K562 (cell line): ENCODE data around the gene COX4I2. TPM values are rescaled to one million over a fixed set of nuclear protein-coding genes. Genes with fewer than 3 reads are reported as not detected.
A peak's percentile ranks its signal among the peaks of the same experiment; 100 is the strongest.

ENCODE experiments used
- CBX1 ChIP-seq: sonication (generic); IDR thresholded peaks from 2 replicates; pipeline ENCODE4 v1.6.1; 2016; ENCODE audit warnings: antibody characterized with exemption, low read depth, mild to moderate bottlenecking
- DACH1 ChIP-seq: fragments of 450-650 bp; IDR thresholded peaks from 2 replicates; pipeline ENCODE4 v1.6.1; 2018; ENCODE audit not compliant: partially characterized antibody
- GTF2E2 ChIP-seq: fragments of 200-800 bp; sonication (Bioruptor generic); IDR thresholded peaks from 2 replicates; pipeline ENCODE4 v1.6.1; 2016; ENCODE audit warnings: missing genetic modification characterization, missing compliant biosample characterization
- MTF1 ChIP-seq: fragments of 250-450 bp; sonication (Bioruptor Pico); IDR thresholded peaks from 2 replicates; pipeline ENCODE4 v1.9.0; 2021; ENCODE audit warnings: moderate library complexity, mild to moderate bottlenecking, inconsistent platforms, borderline replicate concordance
- NR2C2 ChIP-seq, 2 experiments: fragments of 200-800 bp in 1 of 2; sonication (Bioruptor generic) in 1 of 2; sonication (generic) in 1 of 2; formaldehyde crosslinking in 1 of 2; IDR thresholded peaks; 2 replicates each; pipeline versions ENCODE4 v1.6.1 to v1.8.0; 2016 to 2022; ENCODE audit warnings: mild to moderate bottlenecking in 1 of 2, missing compliant biosample characterization in 1 of 2, missing genetic modification characterization in 1 of 2, missing genetic modification reagents in 1 of 2
- PTBP1 ChIP-seq: fragments of 200-400 bp; formaldehyde crosslinking; IDR thresholded peaks from 2 replicates; pipeline ENCODE4 v1.6.1; 2017; ENCODE audit warnings: low read depth, low read length
- RCOR1 ChIP-seq, 2 experiments: IDR thresholded peaks; 2 replicates each; pipeline ENCODE4 v1.6.1; 2012; ENCODE audit warnings: low read depth in 2 of 2, low read length in 2 of 2, borderline replicate concordance in 1 of 2, improper control_type of control experiment in 1 of 2
- RHOXF2B ChIP-seq: fragments of 250-450 bp; sonication (Bioruptor Pico); conservative IDR thresholded peaks from 2 replicates; pipeline ENCODE4 v1.5.1; 2021
- SNIP1 ChIP-seq: fragments of 450-650 bp; IDR thresholded peaks from 2 replicates; pipeline ENCODE4 v1.7.1; 2017; ENCODE audit warnings: low read depth, mild to moderate bottlenecking
- U2AF1 ChIP-seq: fragments of 200-400 bp; formaldehyde crosslinking; optimal IDR thresholded peaks from 2 replicates; pipeline ENCODE3; 2017; ENCODE audit warnings: mild to moderate bottlenecking, low read depth, low read length, moderate library complexity
- ZNF436 ChIP-seq: fragments of 250-450, 450-650 bp; sonication (Bioruptor Pico); formaldehyde crosslinking; IDR thresholded peaks from 2 replicates; pipeline ENCODE4 v1.7.0; 2020; ENCODE audit warnings: mild to moderate bottlenecking
- polyA plus RNA-seq, 8 experiments: library from polyadenylated mRNA; depleted of rRNA in 4 of 8; stranded (reverse) in 5 of 8; unstranded in 3 of 8; fragments of >200 nt; fragmentation: Nextera tagmentation in 2 of 8; fragmentation: Illumina TruSeq in 1 of 8; extraction: Ambion mirVana in 2 of 8; extraction: Trizol in 1 of 8; gene quantifications; 2 replicates each; pipeline versions ENCODE4 v1.2.1 to v1.2.3, GENCODE V29; 2011 to 2014; ENCODE audit warnings: inconsistent platforms in 1 of 8, missing spikeins in 1 of 8
- total RNA-seq, 7 experiments: library from RNA; depleted of rRNA in 6 of 7; stranded (reverse); fragments of >200 nt in 6 of 7; fragmentation: Illumina TruSeq in 2 of 7; extraction: Trizol in 2 of 7; gene quantifications; 2 replicates each; pipeline versions ENCODE4 v1.2.1 to v1.2.3, GENCODE V29; 2011 to 2021; ENCODE audit warnings: low replicate concordance in 1 of 7
- TF ChIP-seq, protein P1 (sequence below), 2 experiments: IDR thresholded peaks; 2 replicates each; pipeline ENCODE4 v1.6.1; 2012; ENCODE audit warnings: improper control_type of control experiment in 2 of 2, low read depth in 2 of 2, low read length in 2 of 2, borderline replicate concordance in 1 of 2
- TF ChIP-seq, protein P2 (sequence below): fragments of 250-450 bp; sonication (Bioruptor Pico); IDR thresholded peaks from 2 replicates; pipeline ENCODE4 v1.4.0; 2020; ENCODE audit warnings: mild to moderate bottlenecking
- TF ChIP-seq, protein P3 (sequence below), 2 experiments: fragments of 200-800 bp in 1 of 2; sonication (Bioruptor generic) in 1 of 2; sonication (generic) in 1 of 2; formaldehyde crosslinking in 1 of 2; IDR thresholded peaks in 1 of 2; conservative IDR thresholded peaks in 1 of 2; 2 replicates each; pipeline versions ENCODE4 v1.5.0 to v1.6.1; 2016 to 2020; ENCODE audit warnings: missing compliant biosample characterization in 1 of 2, missing genetic modification characterization in 1 of 2, missing genetic modification reagents in 1 of 2
- TF ChIP-seq, protein P4 (sequence below): fragments of 250-450 bp; sonication (Bioruptor Pico); IDR thresholded peaks from 2 replicates; pipeline ENCODE4 v1.9.0; 2021; ENCODE audit warnings: mild to moderate bottlenecking
- TF ChIP-seq, protein P5 (sequence below): sonication (generic); formaldehyde crosslinking; IDR thresholded peaks from 2 replicates; pipeline ENCODE4 v1.9.0; 2022; ENCODE audit warnings: mild to moderate bottlenecking, missing genetic modification reagents
- TF ChIP-seq, protein P6 (sequence below): sonication (generic); formaldehyde crosslinking; IDR thresholded peaks from 2 replicates; pipeline ENCODE4 v1.8.1; 2022; ENCODE audit warnings: missing genetic modification reagents

COX4I2 gene
- total and polyA plus RNA-seq, 9 of the 15 experiments (the other 6 are each of a cell fraction or from before 2014, with no cell fraction given), result not detected

DNA sequence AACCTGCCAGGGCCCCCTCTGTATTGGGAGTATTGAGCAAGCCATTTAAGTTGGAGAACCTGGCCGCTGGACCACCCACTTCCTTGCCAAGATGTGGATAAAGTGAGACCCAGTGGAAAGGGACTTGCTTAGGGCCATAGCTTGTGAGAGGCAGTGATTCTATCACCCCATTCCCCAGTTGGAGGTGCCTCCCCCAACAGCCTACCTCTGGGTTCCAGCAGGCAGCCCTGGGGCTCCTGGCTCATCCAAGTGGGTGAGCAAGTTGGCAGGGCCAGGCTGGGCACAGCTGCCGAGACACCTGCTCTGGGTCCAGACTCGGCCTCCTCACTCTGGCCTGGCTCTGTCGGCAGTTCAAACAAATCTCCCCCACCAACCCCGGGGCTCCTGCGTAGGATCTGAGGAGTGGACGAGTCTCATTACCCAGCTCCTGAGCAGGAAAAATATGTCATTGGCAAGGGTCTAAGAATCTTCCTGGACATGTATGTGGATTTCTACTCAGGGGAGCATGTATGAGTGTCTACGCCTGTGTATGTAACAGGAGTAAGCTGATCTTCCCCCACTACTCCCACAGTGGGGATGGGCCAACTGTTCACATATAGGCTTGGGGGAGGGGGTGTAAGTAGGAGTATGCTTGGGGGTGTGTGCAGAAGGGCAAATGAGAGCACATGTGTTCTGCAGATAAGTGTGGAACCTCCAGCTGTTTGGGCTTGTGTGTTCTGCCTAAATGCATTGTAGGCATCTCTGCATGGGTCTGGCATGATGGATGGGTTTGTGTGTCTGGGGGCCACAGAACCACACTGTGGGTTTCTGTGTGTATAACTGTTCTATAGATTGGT is 30.7 kb upstream of the COX4I2 start (continued):
- TF ChIP-seq, protein P1, sequence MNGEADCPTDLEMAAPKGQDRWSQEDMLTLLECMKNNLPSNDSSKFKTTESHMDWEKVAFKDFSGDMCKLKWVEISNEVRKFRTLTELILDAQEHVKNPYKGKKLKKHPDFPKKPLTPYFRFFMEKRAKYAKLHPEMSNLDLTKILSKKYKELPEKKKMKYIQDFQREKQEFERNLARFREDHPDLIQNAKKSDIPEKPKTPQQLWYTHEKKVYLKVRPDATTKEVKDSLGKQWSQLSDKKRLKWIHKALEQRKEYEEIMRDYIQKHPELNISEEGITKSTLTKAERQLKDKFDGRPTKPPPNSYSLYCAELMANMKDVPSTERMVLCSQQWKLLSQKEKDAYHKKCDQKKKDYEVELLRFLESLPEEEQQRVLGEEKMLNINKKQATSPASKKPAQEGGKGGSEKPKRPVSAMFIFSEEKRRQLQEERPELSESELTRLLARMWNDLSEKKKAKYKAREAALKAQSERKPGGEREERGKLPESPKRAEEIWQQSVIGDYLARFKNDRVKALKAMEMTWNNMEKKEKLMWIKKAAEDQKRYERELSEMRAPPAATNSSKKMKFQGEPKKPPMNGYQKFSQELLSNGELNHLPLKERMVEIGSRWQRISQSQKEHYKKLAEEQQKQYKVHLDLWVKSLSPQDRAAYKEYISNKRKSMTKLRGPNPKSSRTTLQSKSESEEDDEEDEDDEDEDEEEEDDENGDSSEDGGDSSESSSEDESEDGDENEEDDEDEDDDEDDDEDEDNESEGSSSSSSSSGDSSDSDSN (IDR thresholded peaks at IDR 0.05; ENCODE audit: borderline replicate concordance in 1 of 2, low read depth in 2 of 2, low read length in 2 of 2), result no peak
- TF ChIP-seq GTF2E2 (no peak), SNIP1 (no peak), PTBP1 (0 out of 2 replicates have a peak, but pooled peaks have one; percentile 20), RHOXF2B (CRISPR knock-in tag) (no peak; the same call in 1 of the 2 replicates), ZNF436 (CRISPR knock-in tag) (no peak), RCOR1 (IDR thresholded peaks at IDR 0.05; ENCODE audit: borderline replicate concordance in 1 of 2, low read depth in 2 of 2, low read length in 2 of 2) (peak in 1 of 2 experiments; percentile 75; a peak in 1 of 4 replicates), DACH1 (peak; percentile 99), CBX1 (0 out of 2 replicates have a peak, but pooled peaks have one; percentile 51), NR2C2 (CRISPR knock-in tag; IDR thresholded peaks at IDR 0.05) (0 out of 2 replicates have a peak, but pooled peaks have one; percentile 15), NR2C2 (tag; IDR thresholded peaks at IDR 0.05) (0 out of 2 replicates have a peak, but pooled peaks have one; percentile 47), MTF1 (CRISPR knock-in tag) (no peak), U2AF1 (no peak)
- TF ChIP-seq, protein P2, sequence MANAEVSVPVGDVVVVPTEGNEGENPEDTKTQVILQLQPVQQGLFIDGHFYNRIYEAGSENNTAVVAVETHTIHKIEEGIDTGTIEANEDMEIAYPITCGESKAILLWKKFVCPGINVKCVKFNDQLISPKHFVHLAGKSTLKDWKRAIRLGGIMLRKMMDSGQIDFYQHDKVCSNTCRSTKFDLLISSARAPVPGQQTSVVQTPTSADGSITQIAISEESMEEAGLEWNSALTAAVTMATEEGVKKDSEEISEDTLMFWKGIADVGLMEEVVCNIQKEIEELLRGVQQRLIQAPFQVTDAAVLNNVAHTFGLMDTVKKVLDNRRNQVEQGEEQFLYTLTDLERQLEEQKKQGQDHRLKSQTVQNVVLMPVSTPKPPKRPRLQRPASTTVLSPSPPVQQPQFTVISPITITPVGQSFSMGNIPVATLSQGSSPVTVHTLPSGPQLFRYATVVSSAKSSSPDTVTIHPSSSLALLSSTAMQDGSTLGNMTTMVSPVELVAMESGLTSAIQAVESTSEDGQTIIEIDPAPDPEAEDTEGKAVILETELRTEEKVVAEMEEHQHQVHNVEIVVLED (CRISPR knock-in tag), result no peak
- TF ChIP-seq, protein P3, sequence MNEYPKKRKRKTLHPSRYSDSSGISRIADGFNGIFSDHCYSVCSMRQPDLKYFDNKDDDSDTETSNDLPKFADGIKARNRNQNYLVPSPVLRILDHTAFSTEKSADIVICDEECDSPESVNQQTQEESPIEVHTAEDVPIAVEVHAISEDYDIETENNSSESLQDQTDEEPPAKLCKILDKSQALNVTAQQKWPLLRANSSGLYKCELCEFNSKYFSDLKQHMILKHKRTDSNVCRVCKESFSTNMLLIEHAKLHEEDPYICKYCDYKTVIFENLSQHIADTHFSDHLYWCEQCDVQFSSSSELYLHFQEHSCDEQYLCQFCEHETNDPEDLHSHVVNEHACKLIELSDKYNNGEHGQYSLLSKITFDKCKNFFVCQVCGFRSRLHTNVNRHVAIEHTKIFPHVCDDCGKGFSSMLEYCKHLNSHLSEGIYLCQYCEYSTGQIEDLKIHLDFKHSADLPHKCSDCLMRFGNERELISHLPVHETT (CRISPR knock-in tag; conservative IDR thresholded peaks at IDR 0.05 in 1 of 2, IDR thresholded peaks at IDR 0.05 in 1 of 2), result no peak; a peak in 1 of 4 replicates
- TF ChIP-seq, protein P4, sequence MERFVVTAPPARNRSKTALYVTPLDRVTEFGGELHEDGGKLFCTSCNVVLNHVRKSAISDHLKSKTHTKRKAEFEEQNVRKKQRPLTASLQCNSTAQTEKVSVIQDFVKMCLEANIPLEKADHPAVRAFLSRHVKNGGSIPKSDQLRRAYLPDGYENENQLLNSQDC (CRISPR knock-in tag), result no peak
- TF ChIP-seq, protein P5, sequence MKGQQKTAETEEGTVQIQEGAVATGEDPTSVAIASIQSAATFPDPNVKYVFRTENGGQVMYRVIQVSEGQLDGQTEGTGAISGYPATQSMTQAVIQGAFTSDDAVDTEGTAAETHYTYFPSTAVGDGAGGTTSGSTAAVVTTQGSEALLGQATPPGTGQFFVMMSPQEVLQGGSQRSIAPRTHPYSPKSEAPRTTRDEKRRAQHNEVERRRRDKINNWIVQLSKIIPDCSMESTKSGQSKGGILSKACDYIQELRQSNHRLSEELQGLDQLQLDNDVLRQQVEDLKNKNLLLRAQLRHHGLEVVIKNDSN (CRISPR knock-in tag), result no peak; the same call in 1 of the 2 replicates
- TF ChIP-seq, protein P6, sequence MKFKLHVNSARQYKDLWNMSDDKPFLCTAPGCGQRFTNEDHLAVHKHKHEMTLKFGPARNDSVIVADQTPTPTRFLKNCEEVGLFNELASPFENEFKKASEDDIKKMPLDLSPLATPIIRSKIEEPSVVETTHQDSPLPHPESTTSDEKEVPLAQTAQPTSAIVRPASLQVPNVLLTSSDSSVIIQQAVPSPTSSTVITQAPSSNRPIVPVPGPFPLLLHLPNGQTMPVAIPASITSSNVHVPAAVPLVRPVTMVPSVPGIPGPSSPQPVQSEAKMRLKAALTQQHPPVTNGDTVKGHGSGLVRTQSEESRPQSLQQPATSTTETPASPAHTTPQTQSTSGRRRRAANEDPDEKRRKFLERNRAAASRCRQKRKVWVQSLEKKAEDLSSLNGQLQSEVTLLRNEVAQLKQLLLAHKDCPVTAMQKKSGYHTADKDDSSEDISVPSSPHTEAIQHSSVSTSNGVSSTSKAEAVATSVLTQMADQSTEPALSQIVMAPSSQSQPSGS (CRISPR knock-in tag), result no peak
